NCI-H446 treated with DMSO at 0.1 percent for 48 hours (cell line): ENCODE measurements around the gene BMP2.

Source experiments
- DNase-seq: peaks from one replicate; lab custom pipeline; 2025; lab: John Stamatoyannopoulos, UW

Gene BMP2

GRCh38 chr20:6768228-6769140 is 998 bp downstream of the BMP2 start:
- no peak for DNase-seq

- no peak for DNase-seq
These were observed 2.7 kb downstream of the BMP2 start for GRCh38 chr20:6769903-6770785.

GRCh38 chr20:6770786-6771100 is 3.3 kb downstream of the BMP2 start:
- no peak for DNase-seq

GRCh38 chr20:6780433-6781190 is 13.1 kb downstream of the BMP2 start:
- peak; percentile 22 for DNase-seq

- DNase-seq, result no peak
These were observed 16.3 kb downstream of the BMP2 start for GRCh38 chr20:6783752-6784151.

- no peak for DNase-seq
These were observed 16.7 kb downstream of the BMP2 start for GRCh38 chr20:6784210-6784631.

- no peak for DNase-seq
These were observed 17.3 kb downstream of the BMP2 start for GRCh38 chr20:6784767-6785166.

GRCh38 chr20:6786548-6786947 is 19.1 kb downstream of the BMP2 start:
- no peak for DNase-seq

GRCh38 chr20:6792789-6793188 is 25.3 kb downstream of the BMP2 start:
- DNase-seq, result no peak

- DNase-seq, result no peak
These were observed 34.7 kb downstream of the BMP2 start for GRCh38 chr20:6802227-6802626.

- DNase-seq, result no peak
These were observed 38.8 kb downstream of the BMP2 start for GRCh38 chr20:6806275-6806674.

GRCh38 chr20:6811262-6812035 is 44.0 kb downstream of the BMP2 start:
- DNase-seq, result no peak

- DNase-seq, result no peak
These were observed 45.0 kb downstream of the BMP2 start for GRCh38 chr20:6812530-6812929.

GRCh38 chr20:6814945-6815344 is 47.5 kb downstream of the BMP2 start:
- DNase-seq, result no peak

- DNase-seq, result no peak
These were observed 50.7 kb downstream of the BMP2 start for GRCh38 chr20:6818033-6818808.

- no peak for DNase-seq
These were observed 52.1 kb downstream of the BMP2 start for GRCh38 chr20:6819599-6819998.

- no peak for DNase-seq
These were observed 56.9 kb downstream of the BMP2 start for GRCh38 chr20:6824401-6824800.

GRCh38 chr20:6827472-6827871 is 60.0 kb downstream of the BMP2 start:
- no peak for DNase-seq

- DNase-seq, result no peak
These were observed 61.4 kb downstream of the BMP2 start for GRCh38 chr20:6828794-6829423.

- DNase-seq, result no peak
These were observed 62.1 kb downstream of the BMP2 start for GRCh38 chr20:6829510-6830116.
